ENCODE data around the gene ZNF552.
"Not testable (repeated sequence)": the region's sequence is repeated elsewhere in the genome, so short reads cannot be mapped to it uniquely, and the experiment has no call there.

ZNF552 gene

DNA sequence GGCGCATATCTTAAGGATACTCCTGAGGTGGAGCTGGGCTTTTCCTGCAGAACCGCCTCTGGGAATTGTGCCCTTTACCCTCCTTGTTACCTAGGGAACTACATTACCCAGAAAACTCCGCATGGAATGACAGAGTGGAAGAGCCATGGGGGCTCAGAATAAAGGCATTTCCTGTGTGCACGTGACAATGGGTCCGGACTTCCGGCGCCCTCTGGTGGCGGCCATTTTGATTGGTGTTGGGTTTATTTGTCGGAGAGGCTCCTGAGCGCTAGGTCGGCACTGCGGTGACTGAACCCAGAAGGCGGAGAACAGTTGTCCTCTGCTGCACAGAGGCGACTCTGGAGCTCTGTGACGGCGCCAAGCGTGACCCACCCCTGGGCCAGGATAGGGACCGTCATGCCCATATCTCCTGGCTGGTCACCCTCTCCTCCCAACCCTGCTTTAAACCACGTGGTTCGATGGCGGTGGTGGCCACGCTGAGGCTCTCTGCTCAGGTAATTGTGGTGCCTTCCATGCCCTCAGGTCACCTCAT lies 15.4 kb upstream of the ZNF552 start, which contains the start of gene ZNF587B:
TSS of gene ZNF587B (plus strand) at position 229 of the 532 bp plus-strand sequence. CDS start at position 459, 230 bp downstream.
- Mint-ChIP-seq H3K36me3 (ENCODE audit: insufficient read depth) (peaks cover 23% of the 10 kb centered on the region), H3K9me3 (no peaks in the 10 kb centered on the region), H3K27ac (ENCODE audit: low read depth) (no peak within 1 kb of the TSS)

DNA sequence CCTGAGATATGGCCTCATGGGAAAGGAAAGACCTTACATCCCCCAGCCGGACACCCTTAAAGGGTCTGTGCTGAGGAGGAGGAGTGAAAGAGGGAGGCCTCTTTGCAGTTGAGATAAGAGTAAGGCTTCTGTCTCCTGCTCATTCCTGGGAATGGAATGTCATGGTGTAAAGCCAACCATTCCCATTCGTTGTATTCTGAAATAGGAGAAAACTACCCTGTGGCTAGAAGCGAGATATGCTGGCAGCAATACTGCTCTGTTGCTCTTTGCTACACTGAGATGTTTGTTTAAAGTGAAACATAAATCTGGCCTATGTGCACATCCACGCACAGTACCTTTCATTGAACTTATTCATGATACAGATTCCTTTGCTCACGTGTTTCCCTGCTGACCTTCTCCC lies 14.6 kb upstream of the ZNF552 start:
- H3K27ac Mint-ChIP-seq (ENCODE audit: low read depth): no peak overlapping the region
- H3K27me3 Mint-ChIP-seq: no peaks in the 10 kb centered on the region
- H3K4me3 Mint-ChIP-seq: no peak overlapping the region
- no peak for ATAC-seq (replicated peaks; ENCODE audit: extremely low read depth, poor library complexity, severe bottlenecking)
- H3K9me3 Mint-ChIP-seq: no peaks in the 10 kb centered on the region
- no peak for DNase-seq (ENCODE audit: low spot score in 2 of 2)
- H3K36me3 Mint-ChIP-seq (ENCODE audit: insufficient read depth): peaks cover 23% of the 10 kb centered on the region
- H3K4me1 Mint-ChIP-seq: peaks cover 26% of the 10 kb centered on the region

More for the DNA sequence above, 15.4 kb upstream of the ZNF552 start, which contains the start of gene ZNF587B:
- Mint-ChIP-seq H3K4me1 (peaks cover 23% of the 10 kb centered on the region), H3K27me3 (no peaks in the 10 kb centered on the region), H3K4me3 (no peak within 1 kb of the TSS)
- ATAC-seq (replicated peaks; ENCODE audit: extremely low read depth, poor library complexity, severe bottlenecking) (no peak), DNase-seq (ENCODE audit: low spot score in 2 of 2) (no peak)

DNA sequence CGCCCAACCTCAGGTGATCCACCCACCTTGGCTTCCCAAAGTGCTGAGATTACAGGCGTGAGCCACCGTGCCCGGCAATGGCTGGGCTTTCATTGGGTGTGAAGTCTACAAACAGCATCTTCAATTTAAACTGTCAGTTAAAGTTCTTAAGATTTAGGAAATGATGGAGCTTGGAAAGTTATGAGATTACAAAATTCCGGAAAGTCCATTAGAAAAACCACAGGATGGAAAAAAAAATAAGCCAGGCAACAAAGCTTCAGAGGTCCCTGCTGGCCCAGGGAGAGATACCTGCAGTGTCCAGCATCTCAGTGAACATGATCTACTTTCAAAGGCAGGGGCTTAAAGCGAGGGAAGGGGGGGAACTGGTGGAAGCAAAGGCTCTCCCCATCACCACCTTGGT lies 10.8 kb upstream of the ZNF552 start:
- peaks cover 21% of the 10 kb centered on the region for H3K36me3 Mint-ChIP-seq (ENCODE audit: insufficient read depth)
- DNase-seq (ENCODE audit: low spot score in 2 of 2) (no peak), ATAC-seq (replicated peaks; ENCODE audit: extremely low read depth, poor library complexity, severe bottlenecking) (no peak)
- no peaks in the 10 kb centered on the region for H3K27me3 Mint-ChIP-seq
- no peaks in the 10 kb centered on the region for H3K9me3 Mint-ChIP-seq
- H3K4me3 Mint-ChIP-seq: no peak overlapping the region
- H3K4me1 Mint-ChIP-seq: peaks cover 51% of the 10 kb centered on the region
- H3K27ac Mint-ChIP-seq (ENCODE audit: low read depth): no peak overlapping the region

DNA sequence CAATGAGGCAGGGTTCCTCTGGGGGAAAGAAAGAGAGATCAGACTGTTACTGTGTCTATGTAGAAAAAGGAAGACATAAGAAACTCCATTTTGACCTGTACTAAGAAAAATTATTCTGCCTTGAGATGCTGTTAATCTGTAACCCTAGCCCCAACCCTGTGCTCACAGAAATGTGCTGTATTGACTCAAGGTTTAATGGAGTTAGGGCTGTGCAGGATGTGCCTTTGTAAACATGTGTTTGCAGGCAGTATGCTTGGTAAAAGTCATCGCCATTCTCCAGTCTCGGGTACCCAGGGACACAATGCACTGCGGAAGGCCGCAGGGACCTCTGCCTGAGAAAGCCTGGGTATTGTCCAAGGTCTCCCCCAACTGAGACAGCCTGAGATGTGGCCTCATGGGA lies 8.9 kb upstream of the ZNF552 start:
- Mint-ChIP-seq H3K4me1 (peaks cover 54% of the 10 kb centered on the region), H3K36me3 (ENCODE audit: insufficient read depth) (peaks cover 23% of the 10 kb centered on the region)
- not testable (repeated sequence) for ATAC-seq (replicated peaks; ENCODE audit: extremely low read depth, poor library complexity, severe bottlenecking); H3K27ac Mint-ChIP-seq (ENCODE audit: low read depth); H3K27me3 Mint-ChIP-seq; DNase-seq (ENCODE audit: low spot score in 2 of 2); H3K4me3 Mint-ChIP-seq; H3K9me3 Mint-ChIP-seq

DNA sequence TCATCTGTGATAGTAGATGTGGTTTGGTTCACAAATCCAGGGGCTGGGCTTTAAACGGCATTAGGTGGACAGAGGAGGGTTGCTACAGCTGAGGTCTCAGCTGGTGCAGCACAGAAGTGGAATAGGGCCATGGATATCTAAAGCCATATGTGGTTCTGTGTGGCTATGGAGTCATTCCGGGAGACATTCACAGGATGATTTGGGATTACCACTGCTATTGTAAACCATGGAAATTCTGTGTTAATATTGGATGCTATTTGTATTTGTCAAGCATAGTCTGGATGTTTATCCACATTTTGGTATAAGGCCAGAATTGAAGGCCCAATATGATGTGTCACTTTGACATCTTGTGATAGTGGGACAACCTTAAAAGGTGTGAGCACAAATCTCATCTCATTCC lies 8.4 kb upstream of the ZNF552 start:
- Mint-ChIP-seq H3K27ac (ENCODE audit: low read depth) (peak overlapping the region; percentile 37), H3K36me3 (ENCODE audit: insufficient read depth) (peaks cover 23% of the 10 kb centered on the region), H3K4me1 (peaks cover 54% of the 10 kb centered on the region)
- DNase-seq (ENCODE audit: low spot score in 2 of 2); H3K9me3 Mint-ChIP-seq; ATAC-seq (replicated peaks; ENCODE audit: extremely low read depth, poor library complexity, severe bottlenecking); H3K27me3 Mint-ChIP-seq; H3K4me3 Mint-ChIP-seq: not testable (repeated sequence)

DNA sequence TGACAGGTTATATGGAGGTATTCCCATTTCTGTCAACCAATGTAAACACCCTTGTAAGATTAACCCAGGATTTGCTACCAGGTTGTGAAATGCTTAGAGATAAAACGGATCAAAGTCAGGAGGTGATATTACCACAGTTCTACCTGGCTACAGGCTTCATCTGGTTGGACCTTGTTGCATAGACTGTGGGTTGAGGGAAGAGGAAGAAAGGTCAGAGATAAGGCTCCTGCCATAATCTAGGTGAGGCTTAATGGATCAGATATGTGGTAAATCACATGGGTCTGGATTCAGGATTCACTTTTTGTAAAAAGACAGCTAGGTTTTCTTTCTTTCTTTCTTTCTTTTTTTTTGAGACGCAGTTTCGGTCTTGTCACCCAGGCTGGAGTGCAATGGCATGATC lies 6.8 kb upstream of the ZNF552 start:
- H3K9me3 Mint-ChIP-seq; H3K27me3 Mint-ChIP-seq; ATAC-seq (replicated peaks; ENCODE audit: extremely low read depth, poor library complexity, severe bottlenecking); H3K27ac Mint-ChIP-seq (ENCODE audit: low read depth); DNase-seq (ENCODE audit: low spot score in 2 of 2): not testable (repeated sequence)
- Mint-ChIP-seq H3K36me3 (ENCODE audit: insufficient read depth) (peaks cover 19% of the 10 kb centered on the region), H3K4me1 (peaks cover 47% of the 10 kb centered on the region), H3K4me3 (peak overlapping the region; percentile 96)

DNA sequence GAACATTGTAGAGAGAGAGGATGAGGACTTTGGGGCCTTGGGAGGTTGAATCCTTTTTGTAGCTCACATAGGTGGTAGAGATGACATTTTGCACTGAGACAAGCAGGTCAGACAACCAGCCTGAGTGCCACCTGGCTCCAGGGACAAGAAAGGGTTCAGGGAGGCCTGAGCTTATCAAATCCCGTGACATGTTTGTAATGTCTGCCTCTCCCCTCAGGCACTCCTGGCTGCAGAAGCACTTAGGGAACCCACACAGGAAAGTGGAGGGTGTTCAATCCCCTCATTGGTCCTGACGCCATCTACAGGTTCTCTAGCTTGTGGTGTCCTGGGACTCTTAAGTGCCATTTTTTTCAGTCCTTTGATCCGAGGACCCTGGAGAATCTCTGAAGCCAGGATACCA lies 6.4 kb upstream of the ZNF552 start:
- H3K36me3 Mint-ChIP-seq (ENCODE audit: insufficient read depth): peaks cover 17% of the 10 kb centered on the region
- not testable (repeated sequence) for H3K27ac Mint-ChIP-seq (ENCODE audit: low read depth); H3K27me3 Mint-ChIP-seq; H3K9me3 Mint-ChIP-seq; DNase-seq (ENCODE audit: low spot score in 2 of 2); ATAC-seq (replicated peaks; ENCODE audit: extremely low read depth, poor library complexity, severe bottlenecking)
- peaks cover 46% of the 10 kb centered on the region for H3K4me1 Mint-ChIP-seq
- H3K4me3 Mint-ChIP-seq: peak overlapping the region; percentile 96

DNA sequence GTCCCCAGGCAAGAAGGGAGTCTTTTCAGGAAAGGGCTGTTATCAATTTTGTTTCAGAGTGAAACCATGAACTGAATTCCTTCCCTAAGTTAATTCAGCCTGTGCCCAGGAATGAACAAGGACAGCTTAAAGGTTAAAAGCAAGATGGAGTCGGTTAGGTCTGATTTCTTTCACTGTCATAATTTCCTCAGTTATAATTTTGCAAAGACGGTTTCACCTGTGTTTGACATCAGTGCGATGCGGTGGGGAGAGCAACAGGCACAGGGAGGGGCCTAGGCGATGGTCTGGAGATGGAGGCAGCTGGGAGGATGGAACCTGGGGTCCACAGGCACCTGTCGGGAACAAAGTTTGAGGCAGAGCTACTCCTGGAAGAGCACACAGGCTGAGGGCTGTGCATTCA lies 5.9 kb upstream of the ZNF552 start:
- peaks cover 14% of the 10 kb centered on the region for H3K36me3 Mint-ChIP-seq (ENCODE audit: insufficient read depth)
- ATAC-seq (replicated peaks; ENCODE audit: extremely low read depth, poor library complexity, severe bottlenecking): no peak

DNA sequence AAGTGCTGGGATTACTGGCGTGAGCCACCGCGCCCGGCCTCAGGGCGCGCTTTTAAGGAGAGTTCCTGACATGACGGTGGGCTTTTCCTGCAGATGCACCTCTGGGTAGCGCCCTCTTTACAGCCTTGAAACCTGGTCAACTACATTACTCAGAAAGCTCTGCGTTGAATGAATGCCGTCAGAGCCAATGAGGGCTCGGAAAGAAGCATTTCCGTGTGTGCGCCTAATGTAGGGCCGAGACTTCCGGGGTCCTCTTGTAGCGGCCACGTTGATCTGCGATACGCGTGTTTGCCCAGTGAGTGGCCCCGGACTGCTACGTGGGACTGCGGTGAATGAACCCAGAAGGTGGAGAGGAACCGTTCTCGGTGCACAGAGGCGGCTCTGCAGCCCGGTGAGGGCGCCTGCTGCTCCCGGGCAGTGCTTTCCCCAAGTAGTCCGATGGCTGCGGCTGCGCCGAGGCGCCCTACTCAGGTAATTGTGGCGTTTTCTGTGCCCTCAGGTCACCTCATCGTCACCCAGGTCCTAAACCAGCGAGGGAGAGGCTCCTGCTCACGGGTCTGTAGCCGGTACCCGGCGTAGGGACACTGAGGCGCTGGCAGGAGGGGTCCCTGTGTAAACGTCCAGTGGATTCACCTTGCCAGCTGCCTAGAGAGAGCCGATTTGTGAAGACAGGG lies 4.9 kb upstream of the ZNF552 start:
- Mint-ChIP-seq H3K27ac (ENCODE audit: low read depth) (peak overlapping the region; percentile 94), H3K4me1 (peaks cover 55% of the 10 kb centered on the region), H3K9me3 (no peaks in the 10 kb centered on the region), H3K27me3 (no peaks in the 10 kb centered on the region), H3K36me3 (ENCODE audit: insufficient read depth) (peaks cover 14% of the 10 kb centered on the region), H3K4me3 (peak overlapping the region; percentile 96)
- peak; percentile 89 for ATAC-seq (replicated peaks; ENCODE audit: extremely low read depth, poor library complexity, severe bottlenecking)
- DNase-seq (ENCODE audit: low spot score in 2 of 2): peak; percentile 57 to 67

More for the DNA sequence above, 5.9 kb upstream of the ZNF552 start:
- peak overlapping the region; percentile 96 for H3K4me3 Mint-ChIP-seq
- H3K27ac Mint-ChIP-seq (ENCODE audit: low read depth): peak overlapping the region; percentile 94
- no peaks in the 10 kb centered on the region for H3K9me3 Mint-ChIP-seq
- H3K27me3 Mint-ChIP-seq: no peaks in the 10 kb centered on the region
- no peak for DNase-seq (ENCODE audit: low spot score in 2 of 2)
- H3K4me1 Mint-ChIP-seq: peaks cover 46% of the 10 kb centered on the region

DNA sequence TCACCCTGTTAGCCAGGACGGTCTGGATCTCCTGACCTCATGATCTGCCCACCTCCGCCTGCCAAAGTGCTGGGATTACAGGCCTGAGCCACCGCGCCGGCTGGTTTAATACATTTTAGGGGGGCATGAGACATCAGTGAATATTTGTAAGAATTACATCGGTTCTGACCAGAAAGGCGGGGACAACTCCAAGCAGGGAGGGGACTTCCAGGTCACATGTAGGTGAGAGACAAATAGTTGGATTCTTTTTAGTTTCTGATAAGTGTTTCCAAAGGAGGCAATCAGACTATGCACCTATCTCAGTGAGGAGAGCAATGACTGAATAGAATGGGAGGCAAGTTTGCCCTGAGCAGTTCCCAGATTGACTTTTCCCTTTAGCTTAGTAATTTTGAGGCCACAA lies 3.7 kb upstream of the ZNF552 start:
- H3K9me3 Mint-ChIP-seq: no peaks in the 10 kb centered on the region
- no peak for DNase-seq (ENCODE audit: low spot score in 2 of 2)
- H3K4me3 Mint-ChIP-seq: peak overlapping the region; percentile 37
- H3K36me3 Mint-ChIP-seq (ENCODE audit: insufficient read depth): peaks cover 22% of the 10 kb centered on the region
- H3K27ac Mint-ChIP-seq (ENCODE audit: low read depth): no peak overlapping the region
- H3K27me3 Mint-ChIP-seq: no peaks in the 10 kb centered on the region
- peaks cover 57% of the 10 kb centered on the region for H3K4me1 Mint-ChIP-seq
- ATAC-seq (replicated peaks; ENCODE audit: extremely low read depth, poor library complexity, severe bottlenecking): no peak

DNA sequence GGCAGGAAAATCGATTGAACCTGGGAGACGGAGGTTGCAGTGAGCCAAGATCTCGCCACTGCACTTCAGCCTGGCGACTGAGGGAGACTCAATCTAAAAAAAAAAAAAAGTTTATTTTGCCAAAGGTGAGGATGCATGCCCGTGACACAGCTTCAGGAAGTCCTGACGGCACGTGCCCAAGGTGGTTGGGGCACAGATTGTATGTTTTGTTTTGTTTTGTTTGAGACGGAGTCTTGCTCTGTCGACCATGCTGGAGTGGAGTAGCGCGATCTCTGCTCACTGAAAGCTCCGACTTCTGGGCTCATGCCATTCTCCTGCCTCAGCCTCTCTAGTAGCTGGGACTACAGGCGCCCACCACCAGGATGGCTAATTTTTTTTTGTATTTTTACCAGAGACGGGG lies 3.3 kb upstream of the ZNF552 start:
- H3K27ac Mint-ChIP-seq (ENCODE audit: low read depth): no peak overlapping the region
- H3K27me3 Mint-ChIP-seq: no peaks in the 10 kb centered on the region
- DNase-seq (ENCODE audit: low spot score in 2 of 2): no peak
- H3K36me3 Mint-ChIP-seq (ENCODE audit: insufficient read depth): peaks cover 25% of the 10 kb centered on the region
- H3K9me3 Mint-ChIP-seq: no peaks in the 10 kb centered on the region
- H3K4me3 Mint-ChIP-seq: peak overlapping the region; percentile 37
- H3K4me1 Mint-ChIP-seq: peaks cover 57% of the 10 kb centered on the region
- ATAC-seq (replicated peaks; ENCODE audit: extremely low read depth, poor library complexity, severe bottlenecking): no peak

DNA sequence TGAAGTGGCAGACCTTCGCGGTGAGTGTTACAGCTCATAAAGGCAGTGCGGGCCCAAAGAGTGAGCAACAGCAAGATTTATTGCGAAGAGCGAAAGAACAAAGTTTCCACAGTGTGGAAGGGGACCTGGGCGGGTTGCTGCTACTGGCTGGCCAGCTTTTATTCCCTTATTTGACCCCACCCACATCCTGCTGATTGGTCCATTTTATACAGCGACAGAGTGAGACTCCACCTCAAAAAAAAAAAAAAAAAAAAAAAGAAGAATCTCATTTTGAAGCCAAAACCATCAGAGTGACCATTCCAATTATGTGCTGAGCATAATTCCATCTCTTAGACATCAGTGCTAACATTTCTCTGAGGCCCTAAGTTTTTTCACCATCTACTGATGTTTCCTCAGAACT lies 1.9 kb upstream of the ZNF552 start:
- Mint-ChIP-seq H3K4me1 (peaks cover 60% of the 10 kb centered on the region), H3K27ac (ENCODE audit: low read depth) (no peak overlapping the region)
- no peak for DNase-seq (ENCODE audit: low spot score in 2 of 2)

More for the DNA sequence above, 1.9 kb upstream of the ZNF552 start:
- no peak for ATAC-seq (replicated peaks; ENCODE audit: extremely low read depth, poor library complexity, severe bottlenecking)
- Mint-ChIP-seq H3K4me3 (no peak overlapping the region), H3K36me3 (ENCODE audit: insufficient read depth) (peaks cover 28% of the 10 kb centered on the region), H3K9me3 (no peaks in the 10 kb centered on the region), H3K27me3 (no peaks in the 10 kb centered on the region)

Data from central memory CD8-positive, alpha-beta T cell (primary cell).